ENCODE measurements around the gene HPS1. TPM values are rescaled to one million over a fixed set of nuclear protein-coding genes. Genes with fewer than 3 reads are reported as not detected.

Gene HPS1
- total and polyA plus RNA-seq, 2 donors (not counting 3 experiments of a cell fraction or from before 2014, with no cell fraction given), result 60.7 to 67.5 TPM

DNA sequence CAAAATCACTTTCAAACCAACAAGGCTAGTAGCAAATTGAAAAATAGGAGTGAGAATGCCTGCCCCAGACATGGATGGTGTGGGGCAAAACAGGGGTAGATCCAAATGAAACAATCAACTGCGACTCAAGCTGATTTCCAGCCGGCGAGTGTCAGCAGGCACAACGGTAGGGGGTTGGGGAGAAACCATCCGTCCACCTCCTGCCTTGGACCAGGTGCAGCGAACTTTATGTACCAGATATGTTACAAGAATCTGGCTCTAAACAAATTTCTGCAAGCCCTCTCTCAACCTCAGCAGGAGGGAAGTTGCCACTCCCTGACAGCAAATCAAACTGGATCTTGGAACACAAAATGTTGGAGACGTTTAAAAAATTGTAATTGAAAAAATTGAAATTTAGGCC, 76.9 kb downstream of the HPS1 start:
- Histone ChIP-seq H3K36me3 (ENCODE audit: control insufficient read depth in 2 of 2, extremely low read depth in 1 of 2, insufficient read depth in 2 of 2, low read length in 2 of 2) (no peaks in the 10 kb centered on the region), H3K4me2 (ENCODE audit: insufficient read depth, low read length) (no peak overlapping the region), H2AFZ (ENCODE audit: low read depth, low read length) (no peak overlapping the region), H3K9ac (replicated peaks; ENCODE audit: extremely low read depth, insufficient read depth, low read length) (no peak overlapping the region), H3K79me2 (ENCODE audit: control insufficient read depth, insufficient read depth, low read length) (no peaks in the 10 kb centered on the region), H3K4me1 (ENCODE audit: control insufficient read depth, extremely low read depth, insufficient read depth, low read length) (no peaks in the 10 kb centered on the region), H3K9me3 (replicated peaks; ENCODE audit: control insufficient read depth, insufficient read depth, low read length) (no peaks in the 10 kb centered on the region), H3K27me3 (ENCODE audit: control insufficient read depth in 2 of 2, insufficient read depth in 2 of 2, low read length in 2 of 2) (peaks cover 0 to 10% of the 10 kb centered on the region in 2 experiments), H4K20me1 (replicated peaks; ENCODE audit: control insufficient read depth, extremely low read depth, insufficient read depth, low read length) (no peaks in the 10 kb centered on the region), H3K27ac (ENCODE audit: insufficient read depth, low read depth, low read length) (no peak overlapping the region), H3K4me3 (replicated peaks in 1 of 3; ENCODE audit: insufficient read depth in 1 of 3, low read depth in 1 of 3, low read length in 3 of 3) (no peak overlapping the region), H3K9me1 (replicated peaks; ENCODE audit: control insufficient read depth, extremely low read depth, insufficient read depth, low read length) (no peaks in the 10 kb centered on the region)
- CTCF ChIA-PET, result no interaction called here
- no peak for DNase-seq (ENCODE audit: low read depth, low spot score)
- no peak for FAIRE-seq
- BruUV-seq (replicated peaks), result no TSS peak
- TF ChIP-seq, protein P1, sequence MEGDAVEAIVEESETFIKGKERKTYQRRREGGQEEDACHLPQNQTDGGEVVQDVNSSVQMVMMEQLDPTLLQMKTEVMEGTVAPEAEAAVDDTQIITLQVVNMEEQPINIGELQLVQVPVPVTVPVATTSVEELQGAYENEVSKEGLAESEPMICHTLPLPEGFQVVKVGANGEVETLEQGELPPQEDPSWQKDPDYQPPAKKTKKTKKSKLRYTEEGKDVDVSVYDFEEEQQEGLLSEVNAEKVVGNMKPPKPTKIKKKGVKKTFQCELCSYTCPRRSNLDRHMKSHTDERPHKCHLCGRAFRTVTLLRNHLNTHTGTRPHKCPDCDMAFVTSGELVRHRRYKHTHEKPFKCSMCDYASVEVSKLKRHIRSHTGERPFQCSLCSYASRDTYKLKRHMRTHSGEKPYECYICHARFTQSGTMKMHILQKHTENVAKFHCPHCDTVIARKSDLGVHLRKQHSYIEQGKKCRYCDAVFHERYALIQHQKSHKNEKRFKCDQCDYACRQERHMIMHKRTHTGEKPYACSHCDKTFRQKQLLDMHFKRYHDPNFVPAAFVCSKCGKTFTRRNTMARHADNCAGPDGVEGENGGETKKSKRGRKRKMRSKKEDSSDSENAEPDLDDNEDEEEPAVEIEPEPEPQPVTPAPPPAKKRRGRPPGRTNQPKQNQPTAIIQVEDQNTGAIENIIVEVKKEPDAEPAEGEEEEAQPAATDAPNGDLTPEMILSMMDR (IDR thresholded peaks at IDR 0.05; ENCODE audit: extremely low read depth in 1 of 2, insufficient read depth in 1 of 2, low read depth in 1 of 2, low read length in 2 of 2), result no peak
- TF ChIP-seq POLR2A (IDR thresholded peaks at IDR 0.05; ENCODE audit: low read depth, low read length), result no peak
- no peak for TF ChIP-seq JUN (IDR thresholded peaks at IDR 0.05; ENCODE audit: borderline replicate concordance, insufficient read depth, insufficient read length, low read depth)
- no peak for TF ChIP-seq POLR2AphosphoS5 (IDR thresholded peaks at IDR 0.05; ENCODE audit: insufficient read depth, low read depth, low read length)
- TF ChIP-seq MYC (IDR thresholded peaks at IDR 0.05; ENCODE audit: low read depth, low read length), result no peak
- no peak for TF ChIP-seq EZH2 (IDR thresholded peaks at IDR 0.05; ENCODE audit: borderline replicate concordance, low read depth, low read length, severe bottlenecking)
- TF ChIP-seq, protein P2, sequence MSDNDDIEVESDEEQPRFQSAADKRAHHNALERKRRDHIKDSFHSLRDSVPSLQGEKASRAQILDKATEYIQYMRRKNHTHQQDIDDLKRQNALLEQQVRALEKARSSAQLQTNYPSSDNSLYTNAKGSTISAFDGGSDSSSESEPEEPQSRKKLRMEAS (IDR thresholded peaks at IDR 0.05; ENCODE audit: insufficient read depth, insufficient read length), result no peak
- TF ChIP-seq GATA2 (IDR thresholded peaks at IDR 0.05; ENCODE audit: insufficient read depth, insufficient read length, low read depth, low read length), result no peak
- no peak for TF ChIP-seq FOS (IDR thresholded peaks at IDR 0.05; ENCODE audit: borderline replicate concordance, insufficient read depth, low read length)
- dilution Hi-C loops (cut with MboI; ENCODE audit: extremely low pct_ligation_motif_present, low sequenced_read_pairs), result no loop called here
- intact Hi-C loops (cut with micrococcal nuclease), result no loop called here
- POLR2A ChIA-PET, result no interaction called here

All from endothelial cell of umbilical vein (primary cell).